DND-41 (cell line): ENCODE results near the gene GPR137.

Experiments
- CTCF ChIP-seq: IDR thresholded peaks from 2 replicates; pipeline ENCODE4 v1.5.1; 2012; ENCODE audit warnings: borderline replicate concordance, low read length, moderate library complexity, mild to moderate bottlenecking; ENCODE audit not compliant: poor library complexity, severe bottlenecking; ENCODE audit errors: extremely low read depth
- EZH2 ChIP-seq: IDR thresholded peaks from 3 replicates; pipeline ENCODE4 v1.6.1; 2012; ENCODE audit warnings: borderline replicate concordance, low read depth, mild to moderate bottlenecking, moderate library complexity, low read length, inconsistent platforms; ENCODE audit not compliant: severe bottlenecking

DNA sequence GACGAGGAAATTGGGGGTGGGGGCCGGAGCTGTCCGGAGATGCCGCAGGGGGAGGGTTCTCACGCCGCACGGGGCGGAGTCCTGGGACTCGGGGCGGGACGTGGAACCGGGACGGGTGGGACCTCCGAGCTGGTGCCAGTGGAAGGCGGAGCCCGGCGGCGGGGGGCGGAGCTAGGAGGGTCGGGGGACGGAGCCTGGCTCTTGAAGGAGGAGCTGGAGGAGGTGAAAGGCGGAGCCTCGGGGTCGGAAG lies 44.5 kb upstream of the GPR137 start:
- TF ChIP-seq CTCF, result no peak
- no peak for TF ChIP-seq EZH2
